HG03135 (cell line): ENCODE measurements around the gene SNX13.

Experiments
- ATAC-seq: cut with Tn5 transposase; IDR thresholded peaks from one replicate; pipeline ENCODE4 v1.9.1; 2021; ENCODE audit warnings: mild to moderate bottlenecking, moderate library complexity; ENCODE audit not compliant: unreplicated experiment

SNX13 gene

GRCh38 chr7:17940302-17940883 is at the start of gene SNX13:
SNX13 (minus strand) TSS chr7:17940494; CDS start chr7:17940295, 199 bp downstream.
- peak; percentile 94 for ATAC-seq

DNA sequence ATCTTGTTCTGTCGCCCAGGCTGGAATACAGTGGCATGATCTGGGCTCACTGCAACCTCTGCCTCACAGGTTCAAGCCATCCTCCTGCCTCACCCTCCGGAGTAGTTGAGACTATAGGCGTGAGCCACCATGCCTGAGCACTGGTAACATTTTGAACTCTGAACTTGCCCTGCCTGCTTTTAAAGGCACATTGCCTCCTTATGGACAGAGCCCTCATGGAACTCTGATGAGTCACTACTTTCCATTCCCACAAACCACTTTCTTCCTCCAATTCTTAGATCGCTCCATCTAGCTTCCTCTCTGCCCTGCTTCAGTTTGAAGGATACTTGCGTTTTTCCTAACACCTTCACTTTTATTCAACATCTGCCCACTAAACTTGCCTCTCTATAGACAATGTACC is 49.3 kb upstream of the SNX13 start:
- ATAC-seq, result no peak

GRCh38 chr7:17988858-17989257 is 48.6 kb upstream of the SNX13 start:
- ATAC-seq, result no peak

- no peak for ATAC-seq
Observed at GRCh38 chr7:17988141-17988540, 47.8 kb upstream of the SNX13 start.

DNA sequence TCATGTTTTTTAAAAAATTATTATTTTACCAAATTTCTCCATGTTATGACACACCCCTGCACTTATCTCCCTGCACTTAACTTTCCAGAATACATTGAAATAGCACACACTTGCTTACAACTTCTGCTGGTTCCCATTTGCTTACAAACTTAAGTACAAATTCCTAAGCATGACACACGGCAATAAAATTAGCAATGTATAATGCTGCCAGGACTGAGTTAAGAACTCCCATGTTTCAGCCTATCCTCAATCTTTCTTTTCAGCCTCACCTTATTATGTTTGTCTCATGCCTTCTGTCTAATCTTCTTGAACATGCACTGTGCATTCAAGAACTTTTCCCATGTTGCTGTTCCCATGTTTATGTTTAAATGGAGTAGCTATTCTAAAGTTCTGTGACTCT is 46.6 kb upstream of the SNX13 start:
- no peak for ATAC-seq

GRCh38 chr7:17985473-17986239 is 45.4 kb upstream of the SNX13 start:
- ATAC-seq, result no peak

- ATAC-seq, result no peak
Observed at GRCh38 chr7:17984288-17984687, 44.0 kb upstream of the SNX13 start.

GRCh38 chr7:17983221-17984062 is 43.1 kb upstream of the SNX13 start:
- no peak for ATAC-seq

GRCh38 chr7:17976952-17977351 is 36.7 kb upstream of the SNX13 start:
- no peak for ATAC-seq

- ATAC-seq, result no peak
Observed at GRCh38 chr7:17971411-17971810, 31.1 kb upstream of the SNX13 start.

GRCh38 chr7:17968791-17969715 is 28.8 kb upstream of the SNX13 start:
- ATAC-seq, result no peak

DNA sequence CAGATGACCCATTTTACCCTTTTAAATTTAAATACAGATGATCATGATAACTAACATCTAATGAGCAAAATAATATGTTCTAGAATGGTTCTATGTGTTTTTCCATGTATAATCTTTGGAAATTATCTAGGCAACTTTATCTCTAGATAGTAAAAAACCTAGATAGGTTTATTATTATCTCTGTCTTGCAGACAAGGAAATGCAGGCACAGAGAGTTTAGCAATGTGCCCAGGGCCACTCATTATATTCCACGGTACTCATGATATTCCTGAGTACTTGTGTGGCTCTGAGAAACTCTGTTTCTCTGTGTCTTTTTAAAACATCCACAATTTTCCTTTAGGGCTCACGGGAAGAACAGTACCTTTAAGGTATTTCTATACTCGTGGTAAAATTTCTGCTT is 26.4 kb upstream of the SNX13 start:
- no peak for ATAC-seq

GRCh38 chr7:17965603-17966002 is 25.3 kb upstream of the SNX13 start:
- ATAC-seq, result no peak

- no peak for ATAC-seq
Observed at GRCh38 chr7:17963281-17963680, 23.0 kb upstream of the SNX13 start.

GRCh38 chr7:17962652-17963051 is 22.4 kb upstream of the SNX13 start:
- ATAC-seq, result no peak

GRCh38 chr7:17957871-17958270 is 17.6 kb upstream of the SNX13 start:
- no peak for ATAC-seq

DNA sequence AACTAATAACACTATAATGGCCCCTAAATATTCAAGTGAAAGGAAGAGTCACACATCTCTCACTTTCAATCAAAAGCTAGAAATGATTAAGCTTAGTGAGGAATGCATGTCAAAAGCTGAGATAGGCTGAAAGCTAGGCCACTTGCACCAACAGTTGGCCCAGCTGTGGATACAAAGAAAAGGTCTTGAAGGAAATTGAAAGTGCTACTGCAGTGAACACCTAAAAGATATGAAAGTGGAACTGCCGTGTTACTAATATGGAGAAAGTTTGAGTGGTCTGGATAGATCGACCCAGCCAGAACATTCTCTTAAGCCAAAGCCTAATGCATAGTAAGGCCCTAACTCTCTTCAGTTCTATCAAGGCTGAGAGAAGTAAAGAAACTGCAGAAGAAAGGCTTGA is 12.1 kb upstream of the SNX13 start:
- ATAC-seq, result peak; percentile 100

DNA sequence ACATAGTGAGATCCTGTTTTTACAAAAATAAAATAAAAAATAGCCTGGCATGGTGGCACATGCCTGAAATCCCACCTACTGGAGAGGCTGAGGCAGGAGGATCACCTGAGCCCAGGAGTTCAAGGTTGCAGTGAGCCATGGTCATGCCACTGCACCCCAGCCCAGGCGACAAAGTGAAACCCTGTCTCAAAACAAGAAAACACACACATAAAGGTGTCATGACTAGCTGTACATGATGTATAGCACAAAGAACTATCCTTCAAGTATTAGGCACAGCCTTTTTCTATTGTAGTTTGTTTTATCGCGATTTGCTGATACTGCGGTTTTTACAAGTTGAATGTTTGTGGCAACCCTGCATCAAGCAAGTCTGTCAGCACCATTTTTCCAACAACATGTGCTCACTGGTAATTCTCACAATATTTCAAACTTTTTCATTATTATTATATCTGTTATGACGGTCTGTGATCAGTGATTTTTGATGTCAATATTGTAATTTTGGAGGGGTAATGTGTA is 11.5 kb upstream of the SNX13 start:
- no peak for ATAC-seq

DNA sequence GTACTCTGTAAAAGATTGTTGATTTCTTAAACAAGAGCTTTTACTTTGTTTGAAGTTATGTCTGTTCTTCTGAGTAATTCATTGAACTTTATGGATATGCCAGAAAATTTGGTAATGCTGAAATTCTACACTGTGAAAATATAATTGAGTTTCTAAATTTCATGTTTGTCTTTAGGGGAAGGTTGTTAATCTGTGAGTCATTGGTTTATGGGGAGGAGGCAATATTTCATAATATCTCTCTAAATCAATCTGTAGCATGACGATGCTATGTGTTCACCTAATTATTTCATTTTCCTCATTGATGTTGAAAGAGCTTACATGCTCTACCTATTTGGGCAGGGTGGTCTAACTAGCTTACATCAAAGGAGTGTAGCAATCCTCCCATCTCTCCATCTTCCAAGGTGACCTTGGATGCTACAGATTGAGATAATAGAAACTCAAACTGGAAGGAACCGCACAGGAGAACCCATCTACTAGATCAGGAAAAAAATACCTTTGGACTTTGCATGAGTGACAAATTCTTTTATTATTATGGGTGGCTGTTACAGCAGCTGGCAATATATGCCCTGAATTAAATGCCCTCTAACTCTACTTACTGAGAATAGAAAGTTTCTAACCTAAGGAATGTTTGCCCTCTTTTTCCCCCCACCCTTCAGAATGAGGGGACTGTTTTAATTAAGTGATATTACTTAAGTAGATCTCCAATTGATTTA is 8.4 kb upstream of the SNX13 start:
- ATAC-seq, result no peak

- ATAC-seq, result no peak
Observed at GRCh38 chr7:17947620-17948019, 7.3 kb upstream of the SNX13 start.
